K562 (cell line): Measurements from ENCODE around the gene NELFE. TPM values are rescaled to one million over a fixed set of nuclear protein-coding genes. Genes with fewer than 3 reads are reported as not detected.
A peak's percentile ranks its signal among the peaks of the same experiment; 100 is the strongest.

Experiments used
- ATAC-seq: fragments of 200-7000 bp; cut with Tn5 transposase; 3 replicates; pipeline ENCODE4 v1.9.1; 2020; ENCODE audit warnings: moderate library complexity
- BruUV-seq: library from RNA; stranded (reverse); fragments of 400-500 nt; replicated peaks from 2 replicates; lab custom pipeline; 2021; lab: Mats Ljungman, UMichigan
- CTCF ChIA-PET: fragments of 300-600 bp; formaldehyde crosslinking; extraction: SDS; loops from one replicate; lab custom pipeline; 2021; ENCODE audit warnings: low intra/inter-chr PET ratio; lab: Yijun Ruan, JAX
- POLR2A ChIA-PET: fragments of 300-600, 350-650 bp; sonication (Branson Sonifier 250); formaldehyde crosslinking; extraction: SDS; loops from one replicate; lab custom pipeline; 2021; ENCODE audit warnings: antibody characterized with exemption, inconsistent platforms; lab: Yijun Ruan, JAX
- DNase-seq, 4 experiments: peaks; one replicate each; pipeline versions ENCODE4 v3.0.0 to v3.0.0-alpha.2; 2011 to 2018; ENCODE audit warnings: low spot score in 3 of 4, mixed read lengths in 3 of 4; ENCODE audit errors: extremely low read depth in 1 of 4
- FAIRE-seq: peaks from 2 replicates; lab custom pipeline; 2011; peaks lifted over from hg19 to GRCh38; lab: Jason Lieb, UNC
- H2AFZ ChIP-seq: 2 replicates; pipeline ENCODE4 v1.6.0; 2011; ENCODE audit warnings: low read depth, low read length, control low read depth, inconsistent platforms
- H3K27ac ChIP-seq: fragments of 200-600 bp; 3 replicates; pipeline ENCODE4 v1.8.0; 2011; ENCODE audit warnings: low read depth, mild to moderate bottlenecking, control low read depth, inconsistent platforms, low read length, moderate library complexity, mixed read lengths; ENCODE audit errors: extremely low read depth
- H3K27me3 ChIP-seq, 2 experiments: fragments of 300-600 bp in 1 of 2; 2 replicates in 1 of 2; 3 replicates in 1 of 2; pipeline versions ENCODE4 v1.6.0 to v1.8.0; 2011; ENCODE audit warnings: inconsistent platforms in 2 of 2, low read length in 2 of 2, mild to moderate bottlenecking in 1 of 2, mixed read lengths in 1 of 2, moderate library complexity in 1 of 2; ENCODE audit not compliant: control insufficient read depth in 2 of 2, insufficient read depth in 2 of 2
- H3K36me3 ChIP-seq: fragments of 300-600 bp; 3 replicates; pipeline ENCODE4 v1.8.0; 2011; ENCODE audit warnings: mild to moderate bottlenecking, low read length, inconsistent platforms; ENCODE audit not compliant: control insufficient read depth, insufficient read depth
- H3K4me1 ChIP-seq, 2 experiments: fragments of 200-600 bp in 1 of 2; replicated peaks in 1 of 2; 2 replicates in 1 of 2; 3 replicates in 1 of 2; pipeline versions ENCODE4 v1.5.1 to v1.8.0; 2011; ENCODE audit warnings: inconsistent platforms in 2 of 2, low read length in 2 of 2, mild to moderate bottlenecking in 1 of 2, mixed read lengths in 1 of 2, moderate library complexity in 1 of 2; ENCODE audit not compliant: control insufficient read depth in 2 of 2, insufficient read depth in 2 of 2
- H3K4me2 ChIP-seq: 2 replicates; pipeline ENCODE4 v1.6.1; 2011; ENCODE audit warnings: low read length, control low read depth, inconsistent platforms, mixed read lengths; ENCODE audit not compliant: insufficient read depth
- H3K4me3 ChIP-seq: fragments of 200-600 bp; sonication (generic), shearing (Covaris generic); 2 replicates; pipeline ENCODE4 v1.5.1; 2016; ENCODE audit warnings: control low read depth, inconsistent platforms
- H3K79me2 ChIP-seq: fragments of 200-600 bp; 3 replicates; pipeline ENCODE4 v1.8.0; 2011; ENCODE audit warnings: low read length, inconsistent platforms; ENCODE audit not compliant: control insufficient read depth, insufficient read depth
- H3K9ac ChIP-seq, 2 experiments: 2 replicates each; pipeline versions ENCODE4 v1.6.0 to v1.6.1; 2011; ENCODE audit warnings: low read depth in 2 of 2, low read length in 2 of 2, control low read depth in 1 of 2, inconsistent platforms in 1 of 2, mild to moderate bottlenecking in 1 of 2, mixed read lengths in 1 of 2; ENCODE audit not compliant: insufficient read depth in 1 of 2
- H3K9me1 ChIP-seq: one replicate; pipeline ENCODE4 v1.6.0; 2011; ENCODE audit warnings: inconsistent platforms, mild to moderate bottlenecking, low read length, moderate library complexity; ENCODE audit not compliant: control insufficient read depth, insufficient read depth
- H3K9me3 ChIP-seq: replicated peaks from 2 replicates; pipeline ENCODE4 v1.5.1; 2011; ENCODE audit warnings: low read depth, low read length, inconsistent platforms; ENCODE audit not compliant: control insufficient read depth, insufficient read depth
- H4K20me1 ChIP-seq: replicated peaks from 2 replicates; pipeline ENCODE4 v1.6.1; 2011; ENCODE audit warnings: low read length, inconsistent platforms, mixed read lengths; ENCODE audit not compliant: control insufficient read depth, insufficient read depth
- ELF4 ChIP-seq: fragments of 450-650 bp; formaldehyde crosslinking; IDR thresholded peaks from 2 replicates; pipeline ENCODE4 v1.4.0; 2022; ENCODE audit warnings: missing genetic modification characterization
- JUND ChIP-seq, 2 experiments: IDR thresholded peaks; 2 replicates in 1 of 2; 3 replicates in 1 of 2; pipeline ENCODE4 v1.6.1; 2011; ENCODE audit warnings: borderline replicate concordance in 2 of 2, low read depth in 2 of 2, low read length in 2 of 2, improper control_type of control experiment in 1 of 2, missing biosample characterization in 1 of 2, missing genetic modification characterization in 1 of 2, missing genetic modification reagents in 1 of 2
- PKNOX1 ChIP-seq: fragments of 450-650 bp; IDR thresholded peaks from 2 replicates; pipeline ENCODE4 v1.6.1; 2016
- SNRNP70 ChIP-seq: fragments of 200-400 bp; formaldehyde crosslinking; optimal IDR thresholded peaks from 2 replicates; pipeline ENCODE3; 2017; ENCODE audit warnings: low read depth, low read length
- THAP12 ChIP-seq: fragments of 250-450 bp; sonication (Bioruptor Pico); IDR thresholded peaks from 2 replicates; pipeline ENCODE4 v1.9.0; 2021; ENCODE audit warnings: mild to moderate bottlenecking, inconsistent platforms
- ZBTB40 ChIP-seq, 2 experiments: fragments of 450-650 bp in 1 of 2; sonication (generic) in 1 of 2; formaldehyde crosslinking in 1 of 2; IDR thresholded peaks; 2 replicates each; pipeline versions ENCODE4 v1.7.1 to v1.9.0; 2016 to 2022; ENCODE audit warnings: inconsistent platforms in 1 of 2, mild to moderate bottlenecking in 1 of 2, missing genetic modification reagents in 1 of 2
- WGBS: fragments of 100-300 bp; shearing (Covaris generic); methylation state at CpG from one replicate; pipeline ENCODE4 v1.1.6; 2016; ENCODE audit warnings: low coverage, mixed read lengths; ENCODE audit not compliant: insufficient coverage; ENCODE audit errors: missing lambda C conversion rate; 5-methylcytosine and 5-hydroxymethylcytosine counted together
- in situ Hi-C: fragments of 300-500 bp; cut with MboI; formaldehyde crosslinking; loops from 4 replicates; pipeline ENCODE4 v1.15.0; 2018; ENCODE audit warnings: inconsistent platforms, mixed read lengths
- intact Hi-C: fragments of 100-400 bp; cut with micrococcal nuclease; formaldehyde crosslinking; loops from 2 replicates; pipeline ENCODE4 v1.14.2; 2022
- polyA plus RNA-seq, 8 experiments: library from polyadenylated mRNA; depleted of rRNA in 4 of 8; stranded (reverse) in 5 of 8; unstranded in 3 of 8; fragments of >200 nt; fragmentation: Nextera tagmentation in 2 of 8; fragmentation: Illumina TruSeq in 1 of 8; extraction: Ambion mirVana in 2 of 8; extraction: Trizol in 1 of 8; gene quantifications; 2 replicates each; pipeline versions ENCODE4 v1.2.1 to v1.2.3, GENCODE V29; 2011 to 2014; ENCODE audit warnings: inconsistent platforms in 1 of 8, missing spikeins in 1 of 8
- total RNA-seq, 7 experiments: library from RNA; depleted of rRNA in 6 of 7; stranded (reverse); fragments of >200 nt in 6 of 7; fragmentation: Illumina TruSeq in 2 of 7; extraction: Trizol in 2 of 7; gene quantifications; 2 replicates each; pipeline versions ENCODE4 v1.2.1 to v1.2.3, GENCODE V29; 2011 to 2021; ENCODE audit warnings: low replicate concordance in 1 of 7

NELFE gene
- total and polyA plus RNA-seq, 9 of the 15 experiments (the other 6 are each of a cell fraction or from before 2014, with no cell fraction given), result 15.2 to 157 (median 91.5) TPM

GRCh38 chr6:31971279-31971992 lies 12.7 kb upstream of the NELFE start:
- FAIRE-seq (no peak), ATAC-seq (peak; percentile 1), DNase-seq (peak in 1 of 4 experiments; percentile 42)
- Histone ChIP-seq H2AFZ (peak overlapping the region; percentile 93), H3K4me3 (peak overlapping the region; percentile 56), H3K79me2 (peaks cover 48% of the 10 kb centered on the region), H3K27ac (peak overlapping the region; percentile 84), H3K36me3 (peaks cover 56% of the 10 kb centered on the region), H4K20me1 (no peaks in the 10 kb centered on the region), H3K4me2 (peak overlapping the region; percentile 99), H3K4me1 (peaks cover 56 to 61% of the 10 kb centered on the region in 2 experiments; a peak in 4 of 5 replicates), H3K9ac (peak overlapping the region; percentile 90 to 96), H3K27me3 (no peaks in the 10 kb centered on the region), H3K9me1 (no peaks in the 10 kb centered on the region), H3K9me3 (no peaks in the 10 kb centered on the region)
- 47% methylated on average over 29 of the region's 29 CpGs for WGBS
- in situ Hi-C loops, result loop anchor here (5.0 kb wide), 1 partner anchor 46 kb away; no protein-coding TSS in a partner anchor
- intact Hi-C loops, result loop anchor here (10.0 kb wide), 1 partner anchor 237 kb away; the partner anchor contains the start of gene CLIC1
- POLR2A ChIA-PET, result interaction anchor here (0.6 to 5.8 kb wide), 12 partner anchors 8 to 422 kb away, joined by 3 to 74 read pairs (median 5); partner anchors contain the start of genes CFB, FKBPL, NELFE and SKIC2
- BruUV-seq, result TSS peak; percentile 84
- CTCF ChIA-PET, result no interaction called here
- no peak for TF ChIP-seq ZBTB40 (IDR thresholded peaks at IDR 0.05)
- TF ChIP-seq ZBTB40 (CRISPR knock-in tag; IDR thresholded peaks at IDR 0.05), result no peak
- TF ChIP-seq PKNOX1, result no peak
- peak; percentile 98 for TF ChIP-seq JUND (IDR thresholded peaks at IDR 0.05; ENCODE audit: borderline replicate concordance, low read depth, low read length)
- TF ChIP-seq JUND (tag; IDR thresholded peaks at IDR 0.05; ENCODE audit: borderline replicate concordance, low read depth, low read length), result no peak; the same call in 1 of the 3 replicates
- peak; percentile 76; the same call in 1 of the 2 replicates for TF ChIP-seq ELF4 (CRISPR knock-in tag)
- TF ChIP-seq THAP12, result no peak
- TF ChIP-seq SNRNP70, result peak; percentile 56
